Common myeloid progenitor, CD34-positive (primary cell): ENCODE data around the gene HOXB5.

Experiments used
- CTCF ChIA-PET: fragments of 350-600 bp; sonication (Branson Sonifier 250); formaldehyde crosslinking; loops from one replicate; lab custom pipeline; 2021; ENCODE audit warnings: antibody characterized with exemption; lab: Charles Lee
- POLR2A ChIA-PET: fragments of 350-600 bp; sonication (Branson Sonifier 250); formaldehyde crosslinking; loops from one replicate; lab custom pipeline; 2021; ENCODE audit warnings: antibody characterized with exemption; lab: Charles Lee
- DNase-seq, 3 donors: peaks; one replicate each; pipeline versions ENCODE4 v3.0.0 to v3.0.0-alpha.2; 2013
- H3K27ac ChIP-seq, 2 experiments: 1 replicate in 1 of 2; 2 replicates in 1 of 2; pipeline ENCODE4 v1.7.0; 2013; ENCODE audit warnings: inconsistent platforms in 2 of 2, low read length in 2 of 2, mild to moderate bottlenecking in 2 of 2, low read depth in 1 of 2, moderate library complexity in 1 of 2; ENCODE audit not compliant: severe bottlenecking in 2 of 2, insufficient read depth in 1 of 2, poor library complexity in 1 of 2
- H3K27me3 ChIP-seq, 5 experiments: replicated peaks in 2 of 5; 1 replicate in 3 of 5; 2 replicates in 2 of 5; pipeline versions ENCODE4 v1.6.1 to v1.7.0; 2013; ENCODE audit warnings: low read length in 4 of 5, mild to moderate bottlenecking in 2 of 5, moderate library complexity in 2 of 5, inconsistent platforms in 1 of 5; ENCODE audit not compliant: insufficient read depth in 5 of 5, control insufficient read depth in 4 of 5
- H3K36me3 ChIP-seq, 4 experiments: 1 replicate in 2 of 4; 2 replicates in 2 of 4; pipeline versions ENCODE4 v1.6.1 to v1.7.0; 2013; ENCODE audit warnings: low read length in 3 of 4, control low read depth in 1 of 4, mild to moderate bottlenecking in 1 of 4; ENCODE audit not compliant: control insufficient read depth in 4 of 4, insufficient read depth in 4 of 4
- H3K4me1 ChIP-seq, 4 experiments: 1 replicate in 3 of 4; 2 replicates in 1 of 4; pipeline versions ENCODE4 v1.6.1 to v1.7.1; 2013; ENCODE audit warnings: low read length in 3 of 4, mild to moderate bottlenecking in 3 of 4, control low read depth in 1 of 4, inconsistent platforms in 1 of 4, moderate library complexity in 1 of 4; ENCODE audit not compliant: control insufficient read depth in 4 of 4, insufficient read depth in 4 of 4; ENCODE audit errors: control extremely low read depth in 1 of 4
- H3K4me3 ChIP-seq, 7 experiments: 1 replicate in 4 of 7; 2 replicates in 3 of 7; pipeline versions ENCODE4 v1.5.1 to v1.7.0; 2013; ENCODE audit warnings: mild to moderate bottlenecking in 7 of 7, low read length in 6 of 7, moderate library complexity in 6 of 7, inconsistent platforms in 2 of 7, low read depth in 2 of 7, control low read depth in 1 of 7; ENCODE audit not compliant: insufficient read depth in 4 of 7, control insufficient read depth in 1 of 7; ENCODE audit errors: extremely low read depth in 1 of 7
- H3K9me3 ChIP-seq, 5 experiments: 1 replicate in 4 of 5; 2 replicates in 1 of 5; pipeline versions ENCODE4 v1.6.1 to v1.7.1; 2013; ENCODE audit warnings: low read length in 4 of 5, mild to moderate bottlenecking in 2 of 5, inconsistent platforms in 1 of 5, low read depth in 1 of 5, moderate library complexity in 1 of 5; ENCODE audit not compliant: control insufficient read depth in 4 of 5, insufficient read depth in 2 of 5; ENCODE audit errors: control extremely low read depth in 1 of 5
- WGBS: methylation state at CpG from one replicate; pipeline ENCODE4 v1.1.5; 2013; ENCODE audit not compliant: insufficient coverage; 5-methylcytosine and 5-hydroxymethylcytosine counted together

Gene HOXB5

GRCh38 chr17:48619826-48620449 is 26.4 kb upstream of the HOXB5 start:
- POLR2A ChIA-PET: no interaction called here
- H3K4me1 ChIP-seq: peaks cover 0 to 29% (median 23%) of the 10 kb centered on the region in 4 experiments
- CTCF ChIA-PET: interaction anchor here (1.2 to 2.9 kb wide), 3 partner anchors 12 to 173 kb away, joined by 3 to 12 read pairs (median 3); no protein-coding TSS in a partner anchor
- DNase-seq: no peak
- H3K27me3 ChIP-seq: peaks cover 14 to 100% (median 61%) of the 10 kb centered on the region in 5 experiments
- no peak overlapping the region for H3K27ac ChIP-seq
- H3K4me3 ChIP-seq: no peak overlapping the region
- H3K9me3 ChIP-seq: no peaks in the 10 kb centered on the region
- WGBS: 87% methylated on average over 32 of the region's 32 CpGs
- H3K36me3 ChIP-seq: no peaks in the 10 kb centered on the region

- ChIA-PET CTCF (interaction anchor here (0.6 to 2.1 kb wide), 19 partner anchors 8 to 642 kb away, joined by 3 to 8 read pairs (median 4); partner anchors contain the start of gene HOXB5), POLR2A (interaction anchor here (0.6 kb wide), 1 partner anchor 30 kb away, joined by 4 read pairs; no protein-coding TSS in a partner anchor)
- peak overlapping the region in 6 of 7 experiments; percentile 34 to 70 (median 46) for H3K4me3 ChIP-seq
- H3K36me3 ChIP-seq: no peaks in the 10 kb centered on the region
- H3K27me3 ChIP-seq: peaks cover 14 to 100% (median 67%) of the 10 kb centered on the region in 5 experiments
- H3K27ac ChIP-seq: no peak overlapping the region
- no peaks in the 10 kb centered on the region for H3K9me3 ChIP-seq
- DNase-seq: peak; percentile 80 to 83 (median 81)
- 7% methylated on average over 15 of the region's 25 CpGs for WGBS
- peaks cover 0 to 36% (median 28%) of the 10 kb centered on the region in 4 experiments for H3K4me1 ChIP-seq
Measured at GRCh38 chr17:48618256-48618896, 24.8 kb upstream of the HOXB5 start.

- ChIA-PET CTCF (interaction anchor here (0.6 to 2.1 kb wide), 20 partner anchors 9 to 592 kb away, joined by 3 to 8 read pairs (median 4); partner anchors contain the start of gene HOXB5), POLR2A (interaction anchor here (0.6 kb wide), 1 partner anchor 29 kb away, joined by 4 read pairs; no protein-coding TSS in a partner anchor)
- 8% methylated on average over 39 of the region's 43 CpGs for WGBS
- H3K27me3 ChIP-seq: peaks cover 14 to 100% (median 60%) of the 10 kb centered on the region in 5 experiments
- DNase-seq: no peak
- H3K27ac ChIP-seq: no peak overlapping the region
- peak overlapping the region in 2 of 7 experiments; percentile 27 to 42 for H3K4me3 ChIP-seq
- peaks cover 0 to 40% (median 34%) of the 10 kb centered on the region in 4 experiments for H3K4me1 ChIP-seq
- no peaks in the 10 kb centered on the region for H3K9me3 ChIP-seq
- H3K36me3 ChIP-seq: no peaks in the 10 kb centered on the region
Measured at GRCh38 chr17:48617471-48618255, 24.1 kb upstream of the HOXB5 start.

- H3K36me3 ChIP-seq: no peaks in the 10 kb centered on the region
- H3K4me1 ChIP-seq: peaks cover 0 to 47% (median 40%) of the 10 kb centered on the region in 4 experiments
- WGBS: 72% methylated on average over 5 of the region's 15 CpGs
- peaks cover 14 to 100% (median 55%) of the 10 kb centered on the region in 5 experiments for H3K27me3 ChIP-seq
- H3K27ac ChIP-seq: no peak overlapping the region
- H3K9me3 ChIP-seq: no peaks in the 10 kb centered on the region
- no peak for DNase-seq
- CTCF ChIA-PET: interaction anchor here (0.6 to 2.8 kb wide), 16 partner anchors 9 to 587 kb away, joined by 3 to 9 read pairs (median 4); partner anchors contain the start of genes HOXB5 and HOXB9
- H3K4me3 ChIP-seq: no peak overlapping the region
- POLR2A ChIA-PET: no interaction called here
Measured at GRCh38 chr17:48616717-48617470, 23.3 kb upstream of the HOXB5 start.

- Histone ChIP-seq H3K36me3 (no peaks in the 10 kb centered on the region), H3K4me1 (peaks cover 0 to 54% (median 47%) of the 10 kb centered on the region in 4 experiments), H3K27me3 (peaks cover 14 to 100% (median 54%) of the 10 kb centered on the region in 5 experiments), H3K4me3 (no peak overlapping the region), H3K27ac (no peak overlapping the region), H3K9me3 (no peaks in the 10 kb centered on the region)
- WGBS: 70% methylated on average over 8 of the region's 17 CpGs
- no peak for DNase-seq
- ChIA-PET CTCF (interaction anchor here (0.9 to 2.8 kb wide), 9 partner anchors 9 to 535 kb away, joined by 3 to 9 read pairs (median 3); partner anchors contain the start of gene HOXB9), POLR2A (interaction anchor here (0.6 kb wide), 1 partner anchor 585 kb away, joined by 4 read pairs; no protein-coding TSS in a partner anchor)
Measured at GRCh38 chr17:48615963-48616716, 22.6 kb upstream of the HOXB5 start.
